Measurements from ENCODE around the gene ATP6V0C.
"Not testable (repeated sequence)": the region's sequence is repeated elsewhere in the genome, so short reads cannot be mapped to it uniquely, and the experiment has no call there.

The ATP6V0C gene

GRCh38 chr16:2539192-2539844, 25.6 kb downstream of the ATP6V0C start:
- in situ Hi-C loops (cut with MboI; ENCODE audit: low sequenced_read_pairs) = not testable (repeated sequence)

DNA sequence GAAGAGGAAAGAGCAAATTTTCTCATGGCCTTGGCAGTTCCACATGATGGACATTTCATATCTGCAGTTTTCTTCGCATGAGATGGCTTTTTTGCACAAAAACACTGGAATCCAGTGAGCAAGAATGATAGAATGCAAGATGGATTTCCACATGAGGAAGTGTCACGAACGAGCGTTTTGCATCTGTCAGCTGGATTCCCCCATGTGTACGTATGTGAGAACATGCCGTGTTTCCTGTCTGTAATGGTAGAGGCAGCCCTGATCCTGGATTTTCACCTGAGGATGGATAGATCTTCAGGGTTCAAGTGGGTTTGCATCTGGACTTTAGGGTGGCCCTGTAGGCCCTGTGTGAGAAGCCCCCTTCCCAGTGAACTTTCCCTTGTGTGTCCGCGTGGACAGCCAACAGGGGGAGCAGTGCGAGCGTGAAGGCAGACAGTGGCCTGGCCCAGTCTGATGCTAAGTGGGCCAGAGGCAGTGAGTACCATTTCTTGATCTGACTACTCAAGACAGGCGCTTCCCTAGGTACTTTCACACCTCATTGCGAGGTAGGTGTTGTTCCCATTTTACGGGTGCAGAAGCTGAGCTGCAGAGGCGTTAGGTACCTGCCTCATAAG, 26.2 kb downstream of the ATP6V0C start:
- in situ Hi-C loops (cut with MboI; ENCODE audit: low sequenced_read_pairs) = not testable (repeated sequence)

- in situ Hi-C loops (cut with MboI; ENCODE audit: low sequenced_read_pairs) = not testable (repeated sequence)
These were observed 27.2 kb downstream of the ATP6V0C start for GRCh38 chr16:2540912-2541311.

DNA sequence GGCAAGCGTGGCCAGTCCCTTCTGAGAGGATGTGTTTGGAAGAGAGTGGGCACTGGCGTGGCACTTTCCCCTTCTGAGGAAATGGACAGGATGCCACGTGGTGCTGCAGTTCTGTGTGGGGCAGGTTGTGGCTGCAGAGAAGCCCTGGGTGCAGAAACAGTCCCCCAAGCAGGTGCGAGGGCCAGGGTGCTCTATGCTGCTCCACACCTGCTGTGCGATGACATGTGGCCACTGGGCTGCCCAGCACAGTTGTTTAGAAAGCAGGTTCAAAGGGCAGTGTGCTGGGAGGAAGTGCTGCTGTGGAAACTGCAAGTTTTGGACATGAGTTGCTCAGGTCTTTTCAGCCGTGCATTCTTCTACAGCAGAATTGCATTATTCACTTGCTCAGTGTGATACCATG, 27.7 kb downstream of the ATP6V0C start:
- in situ Hi-C loops (cut with MboI; ENCODE audit: low sequenced_read_pairs) = not testable (repeated sequence)

DNA sequence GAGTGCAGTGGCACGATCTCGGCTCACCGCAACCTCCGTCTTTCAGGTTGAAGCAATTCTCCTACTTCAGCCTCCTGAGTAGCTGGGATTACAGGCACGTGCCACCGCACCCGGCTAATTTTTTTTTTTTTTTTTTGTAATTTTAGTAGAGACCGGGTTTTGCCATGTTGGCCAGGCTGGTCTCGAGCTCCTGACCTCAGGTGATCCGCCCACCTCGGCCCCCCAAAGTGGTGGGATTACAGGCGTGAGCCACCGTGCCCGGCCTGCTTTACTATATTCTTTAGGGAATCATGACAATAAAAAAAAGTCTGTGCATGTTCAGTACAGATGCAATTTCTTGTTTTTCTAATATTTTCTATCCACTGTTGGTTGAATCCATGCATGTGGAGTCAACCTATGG, 30.0 kb downstream of the ATP6V0C start:
- in situ Hi-C loops (cut with MboI; ENCODE audit: low sequenced_read_pairs) = not testable (repeated sequence)

GRCh38 chr16:2550283-2550878, 36.6 kb downstream of the ATP6V0C start:
- in situ Hi-C loops (cut with MboI; ENCODE audit: low sequenced_read_pairs) = not testable (repeated sequence)

DNA sequence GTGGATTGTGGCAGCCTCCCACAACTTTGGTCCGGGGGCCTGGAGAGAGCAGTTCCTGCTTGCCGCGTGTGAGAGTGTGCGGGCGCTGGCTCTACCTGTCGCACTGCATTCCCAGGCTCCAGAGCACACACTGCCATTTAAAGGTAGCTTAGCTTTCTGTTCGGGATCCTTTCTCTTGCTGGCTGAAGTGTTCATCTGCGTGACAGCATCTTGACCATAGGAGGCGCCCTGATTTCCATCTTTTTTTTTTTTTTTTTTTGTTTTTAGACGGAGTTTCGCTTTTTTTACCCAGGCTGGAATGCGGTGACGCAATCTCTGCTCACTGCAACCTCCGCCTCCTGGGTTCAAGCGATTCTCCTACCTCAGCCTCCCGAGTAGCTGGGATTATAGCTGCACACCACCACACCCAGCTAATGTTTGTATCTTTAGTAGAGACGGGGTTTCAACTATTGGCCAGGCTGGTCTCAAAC, 37.7 kb downstream of the ATP6V0C start:
- in situ Hi-C loops (cut with MboI; ENCODE audit: low sequenced_read_pairs) = not testable (repeated sequence)

- in situ Hi-C loops (cut with MboI; ENCODE audit: low sequenced_read_pairs) = not testable (repeated sequence)
These were observed 41.1 kb downstream of the ATP6V0C start for GRCh38 chr16:2554709-2555425.

DNA sequence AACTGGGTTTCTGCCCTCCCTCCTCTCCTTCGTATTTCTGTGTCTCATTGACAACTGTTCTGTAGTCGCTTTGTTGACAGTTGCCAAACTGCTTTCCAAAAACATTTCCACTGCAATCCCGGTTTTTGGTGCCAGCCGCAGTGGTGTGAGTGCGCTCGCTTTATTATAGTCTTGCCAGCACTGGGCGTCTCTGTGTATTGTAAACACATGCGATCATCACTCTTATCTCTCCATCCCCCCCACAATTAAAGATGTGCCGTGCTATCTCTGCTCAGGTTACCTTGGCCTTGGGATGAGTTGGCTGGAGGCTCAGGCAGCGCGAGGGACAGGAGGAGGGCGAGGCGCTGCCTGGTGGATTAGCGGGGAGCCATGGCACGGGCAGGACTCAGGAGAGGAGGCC, 43.4 kb downstream of the ATP6V0C start:
- in situ Hi-C loops (cut with MboI; ENCODE audit: low sequenced_read_pairs) = not testable (repeated sequence)

DNA sequence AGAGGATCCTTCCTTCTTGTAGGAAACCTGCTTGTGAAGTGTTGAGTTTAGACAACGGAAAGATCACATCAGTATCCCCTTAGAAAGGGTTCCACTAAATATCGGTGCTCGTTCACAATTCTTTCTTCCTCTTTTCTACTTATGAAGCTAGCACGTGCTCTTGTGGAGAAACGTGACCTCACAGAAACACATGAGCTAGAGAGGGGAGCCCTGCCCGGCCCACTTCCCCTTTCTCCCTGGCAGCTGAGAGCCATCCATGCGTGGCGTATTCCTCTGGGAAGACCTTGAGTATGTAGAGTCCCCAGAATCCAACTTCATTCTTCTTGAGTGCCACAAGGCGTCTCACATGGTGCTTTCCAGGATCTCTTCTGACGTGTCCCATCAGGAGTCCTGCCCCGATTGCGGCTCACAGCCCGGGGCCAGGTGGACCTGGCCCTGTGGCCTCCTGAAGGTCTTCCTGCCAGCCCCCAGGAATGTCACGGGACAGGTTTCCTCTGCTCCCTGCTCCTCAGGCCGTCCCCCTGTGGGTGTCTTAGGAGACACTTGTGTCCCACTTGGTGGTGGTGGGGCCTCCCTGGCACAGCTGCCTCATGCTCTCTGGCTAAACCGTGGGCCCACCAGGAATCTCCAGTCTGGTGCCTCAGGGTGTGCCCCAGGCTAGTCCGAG, 46.5 kb downstream of the ATP6V0C start:
- in situ Hi-C loops (cut with MboI; ENCODE audit: low sequenced_read_pairs) = not testable (repeated sequence)

DNA sequence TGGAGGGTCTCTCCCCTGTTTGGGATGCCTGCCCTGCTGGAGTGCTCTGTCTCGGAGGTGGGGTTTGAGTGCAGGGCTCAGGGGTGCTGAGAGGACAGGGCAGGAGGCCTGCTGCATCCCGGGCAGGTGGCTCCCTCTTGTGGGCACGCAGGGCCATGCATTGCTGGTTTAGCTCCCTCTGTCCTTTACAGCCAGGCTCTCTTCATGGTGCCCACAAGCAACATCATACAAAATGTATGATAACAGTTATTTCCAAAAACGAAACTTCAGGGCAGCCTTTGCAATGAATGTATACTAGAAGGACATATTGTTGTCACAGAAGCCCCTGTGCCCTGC, 47.0 kb downstream of the ATP6V0C start:
- in situ Hi-C loops (cut with MboI; ENCODE audit: low sequenced_read_pairs) = not testable (repeated sequence)

GRCh38 chr16:2567506-2567905, 53.8 kb downstream of the ATP6V0C start:
- in situ Hi-C loops (cut with MboI; ENCODE audit: low sequenced_read_pairs) = not testable (repeated sequence)

GRCh38 chr16:2568573-2568972, 54.8 kb downstream of the ATP6V0C start:
- in situ Hi-C loops (cut with MboI; ENCODE audit: low sequenced_read_pairs) = not testable (repeated sequence)

All from HL-60/S4 treated with retinoic acid at 250 ng/mL for 4 days and 3 days (cell line).